H1 (cell line): Measurements from ENCODE around the gene SLC6A6. TPM values are rescaled to one million over a fixed set of nuclear protein-coding genes. Genes with fewer than 3 reads are reported as not detected.

Experiments used
- CTCF ChIA-PET: fragments of 300-600 bp; sonication (Branson Sonifier 250); formaldehyde crosslinking; loops from one replicate; lab custom pipeline; 2021; ENCODE audit not compliant: partially characterized antibody; lab: Charles Lee
- POLR2A ChIA-PET: fragments of 300-600 bp; sonication (Branson Sonifier 250); formaldehyde crosslinking; loops from one replicate; lab custom pipeline; 2021; ENCODE audit warnings: inconsistent platforms; ENCODE audit not compliant: partially characterized antibody; lab: Charles Lee
- DNase-seq, 2 experiments: peaks; one replicate each; pipeline versions ENCODE4 v3.0.0 to v3.0.0-alpha.2; 2010 to 2022; ENCODE audit warnings: low spot score in 2 of 2, low read depth in 1 of 2, mixed read lengths in 1 of 2
- FAIRE-seq: peaks from 2 replicates; lab custom pipeline; 2011; peaks lifted over from hg19 to GRCh38; lab: Jason Lieb, UNC
- H2AFZ ChIP-seq: 2 replicates; pipeline ENCODE4 v1.8.1; 2012; ENCODE audit warnings: low read length, inconsistent platforms
- H2AK5ac ChIP-seq: 2 replicates; pipeline ENCODE4 v1.6.1; 2013; ENCODE audit warnings: low read depth, low read length
- H2BK120ac ChIP-seq: replicated peaks from 2 replicates; pipeline ENCODE3; 2013; ENCODE audit warnings: low read depth, low read length, inconsistent platforms
- H2BK12ac ChIP-seq: 2 replicates; pipeline ENCODE4 v1.6.1; 2013; ENCODE audit warnings: low read depth, low read length
- H2BK15ac ChIP-seq: 2 replicates; pipeline ENCODE4 v1.6.1; 2013; ENCODE audit warnings: low read length
- H2BK20ac ChIP-seq: 2 replicates; pipeline ENCODE4 v1.6.1; 2013; ENCODE audit warnings: low read length
- H2BK5ac ChIP-seq: 2 replicates; pipeline ENCODE4 v1.6.1; 2013; ENCODE audit warnings: low read depth, low read length
- H3K14ac ChIP-seq: 2 replicates; pipeline ENCODE4 v1.6.1; 2013; ENCODE audit warnings: inconsistent platforms; ENCODE audit not compliant: insufficient read length
- H3K18ac ChIP-seq: 2 replicates; pipeline ENCODE4 v1.6.1; 2013; ENCODE audit warnings: low read length; ENCODE audit errors: extremely low read depth
- H3K23ac ChIP-seq: 2 replicates; pipeline ENCODE4 v1.6.1; 2013; ENCODE audit warnings: inconsistent platforms; ENCODE audit not compliant: insufficient read length
- H3K23me2 ChIP-seq: 2 replicates; pipeline ENCODE4 v1.6.1; 2013; ENCODE audit warnings: low read depth, low read length
- H3K27ac ChIP-seq: 2 replicates; pipeline ENCODE4 v1.6.1; 2011; ENCODE audit warnings: low read depth, low read length, inconsistent platforms
- H3K27me3 ChIP-seq, 4 experiments: replicated peaks in 1 of 4; 1 replicate in 1 of 4; 2 replicates in 3 of 4; pipeline versions ENCODE4 v1.6.1 to v1.8.1; 2011 to 2013; ENCODE audit warnings: low read length in 3 of 4, mild to moderate bottlenecking in 3 of 4, inconsistent platforms in 2 of 4, mixed read lengths in 2 of 4, moderate library complexity in 1 of 4; ENCODE audit not compliant: control insufficient read depth in 3 of 4, insufficient read depth in 3 of 4; ENCODE audit errors: extremely low read depth in 1 of 4
- H3K36me3 ChIP-seq, 4 experiments: 2 replicates each; pipeline versions ENCODE4 v1.6.1 to v1.8.1; 2011 to 2013; ENCODE audit warnings: mild to moderate bottlenecking in 4 of 4, low read length in 3 of 4, moderate library complexity in 2 of 4, control low read depth in 1 of 4, inconsistent platforms in 1 of 4; ENCODE audit not compliant: insufficient read depth in 4 of 4, control insufficient read depth in 2 of 4
- H3K4ac ChIP-seq: replicated peaks from 2 replicates; pipeline ENCODE3; 2013; ENCODE audit warnings: low read length, low read depth, mixed read lengths, inconsistent platforms; ENCODE audit not compliant: insufficient read length
- H3K4me1 ChIP-seq, 4 experiments: replicated peaks in 1 of 4; 1 replicate in 1 of 4; 2 replicates in 3 of 4; pipeline versions ENCODE4 v1.6.1 to v1.8.1; 2011 to 2013; ENCODE audit warnings: low read length in 3 of 4, inconsistent platforms in 2 of 4, mixed read lengths in 1 of 4; ENCODE audit not compliant: insufficient read depth in 4 of 4, control insufficient read depth in 3 of 4
- H3K4me2 ChIP-seq, 2 experiments: 2 replicates each; pipeline versions ENCODE4 v1.6.1 to v1.8.1; 2011 to 2013; ENCODE audit warnings: low read depth in 2 of 2, low read length in 2 of 2, control low read depth in 1 of 2, inconsistent platforms in 1 of 2, mild to moderate bottlenecking in 1 of 2; ENCODE audit not compliant: insufficient read depth in 1 of 2
- H3K4me3 ChIP-seq, 4 experiments: fragments of 200-600, 300-600 bp in 1 of 4; sonication (generic), shearing (Covaris generic), sonication (Bioruptor Twin) in 1 of 4; 2 replicates each; pipeline versions ENCODE4 v1.5.1 to v1.8.1; 2011 to 2016; ENCODE audit warnings: low read length in 4 of 4, low read depth in 3 of 4, control low read depth in 2 of 4, inconsistent platforms in 2 of 4, mild to moderate bottlenecking in 2 of 4, mixed read lengths in 1 of 4, moderate library complexity in 1 of 4; ENCODE audit not compliant: insufficient read depth in 2 of 4; ENCODE audit errors: extremely low read depth in 1 of 4
- H3K56ac ChIP-seq: replicated peaks from 2 replicates; pipeline ENCODE3; 2013; ENCODE audit warnings: low read depth, mild to moderate bottlenecking, mixed read lengths, low read length, inconsistent platforms; ENCODE audit not compliant: insufficient read length
- H3K79me1 ChIP-seq: 2 replicates; pipeline ENCODE4 v1.6.1; 2013; ENCODE audit warnings: low read depth, low read length, control low read depth
- H3K79me2 ChIP-seq, 2 experiments: 2 replicates each; pipeline versions ENCODE4 v1.6.1 to v1.8.1; 2012 to 2013; ENCODE audit warnings: low read length in 2 of 2, mild to moderate bottlenecking in 2 of 2, inconsistent platforms in 1 of 2; ENCODE audit not compliant: insufficient read depth in 2 of 2, control insufficient read depth in 1 of 2
- H3K9ac ChIP-seq, 4 experiments: replicated peaks in 1 of 4; 1 replicate in 1 of 4; 2 replicates in 3 of 4; pipeline versions ENCODE4 v1.6.1 to v1.8.1; 2011 to 2013; ENCODE audit warnings: low read depth in 3 of 4, low read length in 3 of 4, control low read depth in 2 of 4, mild to moderate bottlenecking in 2 of 4, moderate library complexity in 2 of 4, inconsistent platforms in 1 of 4; ENCODE audit errors: extremely low read depth in 1 of 4
- H3K9me3 ChIP-seq, 2 experiments: 2 replicates each; pipeline versions ENCODE4 v1.6.1 to v1.8.1; 2012 to 2013; ENCODE audit warnings: mild to moderate bottlenecking in 2 of 2, moderate library complexity in 2 of 2, control low read depth in 1 of 2, inconsistent platforms in 1 of 2, low read depth in 1 of 2, low read length in 1 of 2, mixed read lengths in 1 of 2; ENCODE audit not compliant: insufficient read depth in 2 of 2
- H4K20me1 ChIP-seq, 2 experiments: replicated peaks in 1 of 2; 2 replicates each; pipeline versions ENCODE3 to v1.8.1; 2011 to 2013; ENCODE audit warnings: inconsistent platforms in 2 of 2, low read length in 2 of 2, mild to moderate bottlenecking in 1 of 2; ENCODE audit not compliant: insufficient read depth in 2 of 2, control insufficient read depth in 1 of 2
- H4K5ac ChIP-seq: 2 replicates; pipeline ENCODE4 v1.6.1; 2013; ENCODE audit warnings: low read length, low read depth, mixed read lengths, inconsistent platforms; ENCODE audit not compliant: insufficient read length
- H4K8ac ChIP-seq: 2 replicates; pipeline ENCODE4 v1.8.0; 2013; ENCODE audit warnings: mild to moderate bottlenecking, moderate library complexity, low read length, inconsistent platforms; ENCODE audit not compliant: insufficient read depth; ENCODE audit errors: extremely low read depth
- H4K91ac ChIP-seq: replicated peaks from 2 replicates; pipeline ENCODE3; 2013; ENCODE audit warnings: low read length, mixed read lengths, inconsistent platforms; ENCODE audit not compliant: insufficient read length
- E2F6 ChIP-seq: IDR thresholded peaks from 2 replicates; pipeline ENCODE4 v1.6.1; 2012; ENCODE audit warnings: inconsistent platforms
- KDM4A ChIP-seq: IDR thresholded peaks from one replicate; pipeline ENCODE4 v1.7.1; 2012; ENCODE audit warnings: low read depth, mild to moderate bottlenecking, moderate library complexity, low read length, inconsistent platforms; ENCODE audit not compliant: severe bottlenecking
- MAX ChIP-seq: IDR thresholded peaks from 2 replicates; pipeline ENCODE4 v1.6.1; 2012; ENCODE audit warnings: inconsistent platforms
- SIRT6 ChIP-seq: IDR thresholded peaks from one replicate; pipeline ENCODE4 v1.7.1; 2012; ENCODE audit warnings: low read length, inconsistent platforms
- WGBS, 2 experiments: shearing (Covaris generic) in 1 of 2; methylation state at CpG; one replicate each; pipeline versions ENCODE4 v1.1.6 to v1.1.7; 2013 to 2015; ENCODE audit warnings: low lambda C conversion rate in 2 of 2, mixed read lengths in 2 of 2, inconsistent platforms in 1 of 2, low coverage in 1 of 2, missing lambda C conversion rate in 1 of 2; ENCODE audit not compliant: insufficient replicate concordance in 2 of 2, insufficient coverage in 1 of 2, insufficient read length in 1 of 2; ENCODE audit errors: extremely low coverage in 1 of 2, missing lambda C conversion rate in 1 of 2; 5-methylcytosine and 5-hydroxymethylcytosine counted together
- polyA plus RNA-seq, 7 experiments: library from polyadenylated mRNA; depleted of rRNA in 3 of 7; stranded (reverse) in 5 of 7; unstranded in 2 of 7; fragments of >200 nt in 5 of 7; fragments of 200-250 nt in 2 of 7; gene quantifications; 1 replicate in 5 of 7; 2 replicates in 1 of 7; 4 replicates in 1 of 7; pipeline versions ENCODE4 v1.2.1 to v1.2.3, GENCODE V29; 2011 to 2013; ENCODE audit warnings: missing spikeins in 2 of 7, mixed read lengths in 2 of 7
- total RNA-seq: library from RNA; stranded (reverse); fragmentation: NEBNext Ultra II Directional; extraction: Animal tissue kit (Norgen Biotek cat#: 25700); gene quantifications from 2 replicates; pipeline ENCODE4 v1.2.1, GENCODE V29; 2021

Gene SLC6A6
- total and polyA plus RNA-seq, 2 of the 8 experiments (the other 6 are each of a cell fraction or from before 2014, with no cell fraction given), result 66.2 to 144 TPM

GRCh38 chr3:14531856-14532395 is 129.5 kb downstream of the SLC6A6 start:
- no peaks in the 10 kb centered on the region for H3K27me3 ChIP-seq
- H3K4ac ChIP-seq, result peak overlapping the region; percentile 41
- peak overlapping the region; percentile 68; the same call in 1 of the 2 replicates for H2BK20ac ChIP-seq
- H4K5ac ChIP-seq, result no peak overlapping the region
- no peaks in the 10 kb centered on the region for H3K9me3 ChIP-seq
- no peaks in the 10 kb centered on the region for H4K20me1 ChIP-seq
- H2AK5ac ChIP-seq, result peak overlapping the region; percentile 2; the same call in 1 of the 2 replicates
- H3K4me2 ChIP-seq, result no peak overlapping the region; a peak in 1 of 4 replicates
- FAIRE-seq (no peak), DNase-seq (no peak)
- H4K91ac ChIP-seq, result peak overlapping the region; percentile 78
- H3K79me1 ChIP-seq, result no peaks in the 10 kb centered on the region; the same call in 1 of the 2 replicates
- no peak overlapping the region for H2BK15ac ChIP-seq
- H3K56ac ChIP-seq, result no peak overlapping the region
- H3K27ac ChIP-seq, result no peak overlapping the region
- H3K23ac ChIP-seq, result no peak overlapping the region
- 0 out of 2 replicates have a peak overlapping the region, but pooled peaks have one; percentile 62 for H3K18ac ChIP-seq
- CTCF ChIA-PET, result interaction anchor here (1.0 to 12.2 kb wide), 3 partner anchors 8 to 24 kb away, joined by 4 to 171 read pairs (median 4); no protein-coding TSS in a partner anchor
- peak overlapping the region; percentile 11; the same call in 1 of the 2 replicates for H4K8ac ChIP-seq
- H3K36me3 ChIP-seq, result no peaks in the 10 kb centered on the region; a peak in 1 of 8 replicates
- H2AFZ ChIP-seq, result no peak overlapping the region
- POLR2A ChIA-PET, result interaction anchor here (0.6 to 2.0 kb wide), 4 partner anchors 10 to 24 kb away, joined by 3 to 10 read pairs (median 4); no protein-coding TSS in a partner anchor
- no peak overlapping the region for H3K9ac ChIP-seq
- H2BK5ac ChIP-seq, result peak overlapping the region; percentile 38; the same call in 1 of the 2 replicates
- H3K14ac ChIP-seq, result no peak overlapping the region
- no peak overlapping the region for H3K4me3 ChIP-seq
- TF ChIP-seq MAX (peak; percentile 24; the same call in 1 of the 2 replicates), E2F6 (0 out of 2 replicates have a peak, but pooled peaks have one; percentile 10), KDM4A (no peak), SIRT6 (no peak)
- H3K79me2 ChIP-seq, result no peaks in the 10 kb centered on the region
- peaks cover 8 to 36% (median 28%) of the 10 kb centered on the region in 4 experiments for H3K4me1 ChIP-seq
- 88% methylated on average over 15 of the region's 17 CpGs; no CpG with 5 or more reads in 1 of the 2 experiments for WGBS, 2 experiments
- peaks cover 2% of the 10 kb centered on the region; the same call in 1 of the 2 replicates for H3K23me2 ChIP-seq
- peak overlapping the region; percentile 51 for H2BK120ac ChIP-seq
- H2BK12ac ChIP-seq, result peak overlapping the region; percentile 1; the same call in 1 of the 2 replicates
